ENCODE measurements around the gene SEBOX. TPM values are rescaled to one million over a fixed set of nuclear protein-coding genes. Genes with fewer than 3 reads are reported as not detected.
A peak's percentile ranks its signal among the peaks of the same experiment; 100 is the strongest.

Gene SEBOX
- total RNA-seq, 1 experiment from 2014 or later: not detected

- CTCF ChIA-PET: no interaction called here
- no peak within 1 kb of the TSS for H3K27ac ChIP-seq (ENCODE audit: low read length)
- POLR2A ChIA-PET (ENCODE audit: unreplicated experiment): interaction anchor here (0.6 kb wide), 1 partner anchor 175 kb away, joined by 4 read pairs; no protein-coding TSS in a partner anchor
- no peaks in the 10 kb centered on the region for H4K20me1 ChIP-seq (ENCODE audit: low read length)
- ATAC-seq: peak; percentile 82
- H3K4me1 ChIP-seq (ENCODE audit: insufficient read depth, low read length): peaks cover 20% of the 10 kb centered on the region
- H3K4me3 ChIP-seq (ENCODE audit: low read length): peak within 1 kb of the TSS; percentile 88
- no peaks in the 10 kb centered on the region for H3K9me2 ChIP-seq (replicated peaks; ENCODE audit: low read length)
- no peaks in the 10 kb centered on the region for H3K36me3 ChIP-seq (ENCODE audit: low read depth, low read length)
- intact Hi-C loops (cut with micrococcal nuclease): loop anchor here (10.0 kb wide), 1 partner anchor 139 kb away; no protein-coding TSS in a partner anchor
- peak within 1 kb of the TSS; percentile 99 for H3K4me2 ChIP-seq (ENCODE audit: low read length)
- H2AFZ ChIP-seq (ENCODE audit: low read length): peak within 1 kb of the TSS; percentile 92
- no peaks in the 10 kb centered on the region for H3K27me3 ChIP-seq (ENCODE audit: low read length)
- BruUV-seq (replicated peaks): no TSS peak
- DNase-seq: peak; percentile 38
- TF ChIP-seq EZH2phosphoT487 (IDR thresholded peaks at IDR 0.05; ENCODE audit: borderline replicate concordance, low read length) (peak; percentile 86), EZH2 (IDR thresholded peaks at IDR 0.05; ENCODE audit: low read length, unreplicated experiment) (no peak), CTCF (conservative IDR thresholded peaks at IDR 0.05; ENCODE audit: low read depth, low read length) (no peak)
- H3F3A ChIP-seq (ENCODE audit: low read length, unreplicated experiment): no peaks in the 10 kb centered on the region
- peak within 1 kb of the TSS; percentile 63 for H3K9ac ChIP-seq (ENCODE audit: low read length)
- H3K79me2 ChIP-seq (ENCODE audit: low read length): peaks cover 22% of the 10 kb centered on the region
- no peaks in the 10 kb centered on the region for H3K9me3 ChIP-seq (ENCODE audit: low read length)
These were observed 40.9 kb upstream of the SEBOX start, which contains the start of gene SLC46A1 for GRCh38 chr17:28405632-28406472. TSS of gene SLC46A1 (minus strand) at chr17:28406212. CDS start at chr17:28406114, 98 bp downstream.

- Histone ChIP-seq H2AFZ (ENCODE audit: low read length) (peak overlapping the region; percentile 92), H3K36me3 (ENCODE audit: low read depth, low read length) (no peaks in the 10 kb centered on the region), H3K9ac (ENCODE audit: low read length) (peak overlapping the region; percentile 63; the same call in 1 of the 2 replicates), H3K4me2 (ENCODE audit: low read length) (peak overlapping the region; percentile 99), H3K4me3 (ENCODE audit: low read length) (peak overlapping the region; percentile 88), H4K20me1 (ENCODE audit: low read length) (no peaks in the 10 kb centered on the region), H3K9me3 (ENCODE audit: low read length) (no peaks in the 10 kb centered on the region), H3K27ac (ENCODE audit: low read length) (no peak overlapping the region), H3K27me3 (ENCODE audit: low read length) (no peaks in the 10 kb centered on the region), H3K4me1 (ENCODE audit: insufficient read depth, low read length) (peaks cover 20% of the 10 kb centered on the region), H3K79me2 (ENCODE audit: low read length) (peaks cover 22% of the 10 kb centered on the region), H3F3A (ENCODE audit: low read length, unreplicated experiment) (no peaks in the 10 kb centered on the region), H3K9me2 (replicated peaks; ENCODE audit: low read length) (no peaks in the 10 kb centered on the region)
- BruUV-seq (replicated peaks): TSS peak; percentile 36
- CTCF ChIA-PET: no interaction called here
- TF ChIP-seq EZH2 (IDR thresholded peaks at IDR 0.05; ENCODE audit: low read length, unreplicated experiment) (no peak), CTCF (conservative IDR thresholded peaks at IDR 0.05; ENCODE audit: low read depth, low read length) (no peak), EZH2phosphoT487 (IDR thresholded peaks at IDR 0.05; ENCODE audit: borderline replicate concordance, low read length) (no peak)
- ATAC-seq (peak; percentile 40), DNase-seq (no peak)
- POLR2A ChIA-PET (ENCODE audit: unreplicated experiment): interaction anchor here (0.6 kb wide), 1 partner anchor 174 kb away, joined by 4 read pairs; no protein-coding TSS in a partner anchor
- intact Hi-C loops (cut with micrococcal nuclease): loop anchor here (10.0 kb wide), 1 partner anchor 140 kb away; no protein-coding TSS in a partner anchor
These were observed 40.0 kb upstream of the SEBOX start for GRCh38 chr17:28404812-28405570.
